GM21717 (cell line): ENCODE measurements around the gene PLXNB2.
A peak's percentile ranks its signal among the peaks of the same experiment; 100 is the strongest.
"Not testable (repeated sequence)": the region's sequence is repeated elsewhere in the genome, so short reads cannot be mapped to it uniquely, and the experiment has no call there.

Experiments
- ATAC-seq: cut with Tn5 transposase; IDR thresholded peaks from one replicate; pipeline ENCODE4 v1.9.1; 2021; ENCODE audit warnings: mild to moderate bottlenecking, moderate library complexity; ENCODE audit not compliant: unreplicated experiment

Gene PLXNB2

GRCh38 chr22:50306753-50307749 is at the start of gene PLXNB2:
TSS of gene PLXNB2 (minus strand) at chr22:50307646. CDS start at chr22:50290584, 17,062 bp downstream.
- no peak for ATAC-seq

- no peak for ATAC-seq
Measured at GRCh38 chr22:50357222-50357621, 49.8 kb upstream of the PLXNB2 start.

DNA sequence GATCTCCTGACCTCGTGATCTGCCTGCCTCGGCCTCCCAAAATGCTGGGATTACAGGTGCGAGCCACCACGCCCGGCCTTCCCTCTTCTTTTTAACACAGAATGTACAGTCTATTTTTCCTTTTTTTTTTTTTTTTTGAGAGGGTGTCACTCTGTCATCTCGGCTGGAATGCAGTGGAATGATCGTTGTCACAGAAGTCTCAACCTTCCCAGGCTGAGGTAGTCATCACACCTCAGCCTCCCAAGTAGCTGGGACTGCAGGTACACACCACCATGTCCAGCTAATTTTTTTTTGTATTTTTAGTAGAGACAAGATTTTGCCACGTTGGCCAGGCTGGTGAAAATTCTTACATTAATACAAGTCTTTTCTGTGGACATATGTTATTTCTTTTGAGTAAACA is 48.7 kb upstream of the PLXNB2 start:
- ATAC-seq, result no peak

GRCh38 chr22:50348058-50348457 is 40.6 kb upstream of the PLXNB2 start:
- ATAC-seq, result no peak

GRCh38 chr22:50347157-50347556 is 39.7 kb upstream of the PLXNB2 start:
- no peak for ATAC-seq

- ATAC-seq, result no peak
Measured at GRCh38 chr22:50346470-50346869, 39.0 kb upstream of the PLXNB2 start.

DNA sequence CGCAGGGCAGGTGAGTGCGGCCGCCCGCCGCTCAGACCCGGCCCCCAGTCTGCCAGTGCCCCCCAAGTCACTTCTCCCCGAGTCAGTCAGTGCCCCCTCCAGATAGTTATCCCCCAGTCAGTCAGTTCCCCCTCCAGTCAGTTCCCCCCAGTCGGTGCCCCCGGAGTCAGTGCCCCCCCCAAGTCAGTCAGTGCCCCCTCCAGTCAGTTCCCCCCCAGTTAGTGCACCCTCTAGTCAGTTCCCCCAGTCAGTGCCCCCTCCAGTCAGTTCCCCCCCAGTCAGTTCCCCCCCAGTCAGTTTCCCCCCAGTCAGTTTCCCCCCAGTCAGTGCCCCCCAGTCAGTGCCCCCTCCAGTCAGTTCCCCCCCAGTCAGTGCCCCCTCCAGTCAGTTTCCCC is 36.1 kb upstream of the PLXNB2 start:
- no peak for ATAC-seq

DNA sequence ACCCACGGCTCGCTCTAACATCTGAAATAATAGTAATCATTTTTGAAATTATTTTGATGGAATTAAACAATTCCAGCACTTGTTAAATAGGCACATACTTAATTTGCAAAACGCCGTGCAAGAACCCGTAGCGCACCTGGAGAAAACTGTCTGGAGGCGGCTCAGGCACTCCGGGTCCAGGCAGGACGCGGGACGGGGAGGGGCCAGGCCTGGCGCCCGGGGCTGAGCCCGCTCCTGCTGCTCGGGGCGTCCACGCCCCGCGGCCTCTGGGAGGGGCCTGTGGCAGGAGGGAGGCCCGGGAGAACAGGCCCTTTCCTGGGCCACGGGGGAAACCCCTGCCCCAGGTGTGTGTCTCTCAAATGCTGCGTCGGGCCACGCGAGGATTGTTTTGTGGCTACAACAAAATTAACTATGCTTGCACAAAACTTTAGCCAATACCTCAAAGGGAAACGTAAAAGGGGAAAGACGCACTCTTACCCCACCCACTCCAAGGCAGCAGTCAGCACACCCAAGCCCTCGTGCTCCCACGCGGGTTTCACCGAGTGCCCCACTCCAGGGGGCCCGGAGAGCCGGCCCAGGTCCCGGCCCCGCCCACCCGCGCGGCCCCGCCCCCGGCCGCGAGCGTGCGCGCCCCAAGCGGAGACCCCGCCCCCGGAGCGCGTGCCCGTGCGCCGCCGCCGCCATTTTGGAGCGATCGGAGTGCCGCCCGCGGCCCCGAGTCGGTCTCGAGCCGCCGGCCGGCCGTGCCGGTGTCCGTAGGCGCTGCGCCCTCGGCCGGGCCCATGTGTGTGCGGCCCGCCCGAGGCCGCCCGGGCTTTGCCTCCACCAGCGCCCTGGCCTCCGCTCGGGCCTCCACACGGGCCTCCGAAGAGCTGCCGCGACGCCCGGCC is 35.5 kb upstream of the PLXNB2 start, which contains the start of gene PPP6R2:
PPP6R2 (plus strand) TSS at position 677 of the 890 bp plus-strand sequence. CDS start 50,582 bp downstream, outside the sequence.
- ATAC-seq, result peak; percentile 64

DNA sequence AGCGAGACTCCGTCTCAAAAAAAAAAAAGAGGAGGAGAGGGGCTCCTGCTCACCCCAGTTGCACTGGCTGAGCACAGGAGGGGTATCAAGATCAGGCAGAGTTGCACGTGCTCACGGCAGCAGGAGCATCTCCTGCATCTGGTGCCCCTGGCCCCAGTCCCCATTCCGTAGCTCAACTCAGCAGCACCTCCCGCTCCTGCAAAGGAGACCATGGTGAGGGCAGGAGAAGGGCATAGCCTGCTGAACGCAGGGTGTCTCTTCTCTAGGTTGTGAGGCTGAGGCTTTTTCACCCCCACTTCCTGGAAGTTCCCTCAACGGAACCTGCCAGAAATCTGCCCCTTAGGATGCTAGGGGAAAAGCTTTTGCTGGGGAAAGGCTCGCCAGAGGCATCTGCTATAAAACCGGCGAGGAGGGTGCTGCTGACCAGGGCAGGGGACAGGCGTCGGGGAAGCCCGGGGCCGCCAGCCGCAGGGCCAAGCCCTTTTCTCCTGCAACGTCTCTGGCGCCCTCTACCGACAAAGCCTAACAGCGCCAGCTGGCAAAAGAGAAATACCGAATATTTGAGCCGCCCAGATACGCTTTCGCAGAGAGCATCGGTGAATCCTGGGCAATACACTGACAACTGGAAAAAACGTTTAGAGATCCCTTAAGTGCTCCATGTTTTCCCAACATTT is 34.7 kb upstream of the PLXNB2 start:
- peak; percentile 59 for ATAC-seq

- no peak for ATAC-seq
Measured at GRCh38 chr22:50339945-50340879, 32.8 kb upstream of the PLXNB2 start.

DNA sequence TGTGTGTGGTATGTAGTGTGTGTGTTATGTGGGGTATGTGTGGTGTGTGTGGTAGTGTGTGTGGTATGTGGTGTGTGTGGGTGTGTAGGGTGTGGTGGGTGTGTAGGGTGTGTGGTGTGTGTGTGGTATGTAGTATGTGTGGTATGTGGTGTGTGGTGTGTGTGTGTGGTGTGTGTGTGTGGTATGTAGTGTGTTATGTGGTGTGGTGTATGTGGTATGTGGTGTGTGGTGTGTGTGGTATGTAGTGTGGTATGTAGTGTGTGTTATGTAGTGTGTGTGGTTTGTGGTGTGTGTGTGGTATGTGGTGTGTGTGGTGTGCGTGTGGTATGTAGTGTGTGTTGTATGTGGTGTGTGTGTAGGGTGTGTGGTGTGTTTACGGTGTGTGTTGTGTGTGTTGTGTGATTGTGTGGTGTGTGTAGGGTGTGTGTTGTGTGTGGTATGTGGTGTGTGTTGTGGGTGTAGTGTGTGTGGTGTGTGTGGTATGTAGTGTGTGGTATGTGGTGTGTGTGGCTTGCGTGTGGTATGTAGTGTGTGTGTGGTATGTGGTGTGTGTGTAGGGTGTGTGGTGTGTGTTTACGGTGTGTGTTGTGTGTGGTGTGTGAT is 31.5 kb upstream of the PLXNB2 start:
- ATAC-seq, result no peak

GRCh38 chr22:50338042-50338573 is 30.7 kb upstream of the PLXNB2 start:
- no peak for ATAC-seq

DNA sequence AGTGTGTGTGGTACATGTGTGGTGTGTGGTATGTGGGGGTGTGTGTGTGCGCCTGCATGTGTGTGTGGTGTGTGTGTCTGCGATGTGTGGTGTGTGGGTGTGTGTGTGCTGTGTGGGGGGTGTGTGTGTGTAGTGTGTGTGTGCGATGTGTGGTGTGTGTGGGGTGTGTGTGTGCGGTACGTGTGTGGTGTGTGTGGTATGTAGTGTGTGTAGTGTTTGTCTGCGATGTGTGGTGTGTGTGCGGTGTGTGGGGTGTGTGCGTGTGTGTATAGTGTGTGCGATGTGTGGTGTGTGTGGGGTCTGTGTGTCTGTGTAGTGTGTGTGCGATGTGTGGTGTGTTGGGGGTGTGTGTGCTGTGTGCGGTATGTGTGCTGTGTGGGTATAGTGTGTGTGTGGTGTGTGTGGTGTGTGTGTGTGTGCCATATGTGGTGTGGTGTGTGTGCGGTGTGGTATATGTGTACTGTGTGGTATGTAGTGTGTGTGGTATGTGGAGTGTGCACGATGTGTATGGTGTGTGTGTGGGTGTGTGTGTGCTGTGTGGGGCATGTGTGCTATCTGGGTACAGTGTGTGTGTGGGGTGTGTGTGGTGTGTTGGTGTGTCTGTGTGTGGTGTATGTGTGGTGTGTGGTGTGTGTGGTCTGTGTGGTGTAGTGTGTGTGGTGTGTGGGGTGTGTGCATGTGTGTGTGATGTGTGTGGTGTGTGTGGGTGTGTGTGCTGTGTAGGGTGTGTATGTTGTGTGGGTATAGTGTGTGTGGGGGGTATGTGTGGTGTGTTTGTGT is 30.0 kb upstream of the PLXNB2 start:
- no peak for ATAC-seq

- not testable (repeated sequence) for ATAC-seq
Measured at GRCh38 chr22:50334433-50334832, 27.0 kb upstream of the PLXNB2 start.

DNA sequence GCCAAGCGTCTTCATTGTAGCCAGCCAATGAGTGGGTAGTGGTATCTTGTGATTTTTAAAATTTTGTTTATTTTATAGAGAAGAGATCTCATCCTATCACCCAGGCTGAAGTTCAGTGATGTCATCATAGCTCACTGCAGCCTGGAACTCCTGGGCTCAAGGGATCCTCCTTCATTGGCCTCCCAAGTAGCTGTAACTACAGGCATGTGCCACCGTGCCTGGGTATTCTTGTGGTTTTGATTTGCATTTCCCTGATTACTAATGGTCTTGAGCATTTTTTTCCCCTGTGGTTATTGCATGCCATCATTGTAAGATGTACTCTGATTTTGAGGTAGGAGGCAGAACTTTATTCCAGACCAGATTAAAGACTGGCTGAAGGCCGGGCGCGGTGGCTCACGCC is 21.8 kb upstream of the PLXNB2 start:
- no peak for ATAC-seq

- no peak for ATAC-seq
Measured at GRCh38 chr22:50327711-50328019, 20.2 kb upstream of the PLXNB2 start.

GRCh38 chr22:50326956-50327710 is 19.7 kb upstream of the PLXNB2 start, which contains the start of gene DENND6B:
TSS of gene DENND6B (minus strand) at chr22:50327012. CDS start at chr22:50326988, 24 bp downstream.
- ATAC-seq, result peak; percentile 63
